Measurements from ENCODE around the gene PINK1.

The PINK1 gene

DNA sequence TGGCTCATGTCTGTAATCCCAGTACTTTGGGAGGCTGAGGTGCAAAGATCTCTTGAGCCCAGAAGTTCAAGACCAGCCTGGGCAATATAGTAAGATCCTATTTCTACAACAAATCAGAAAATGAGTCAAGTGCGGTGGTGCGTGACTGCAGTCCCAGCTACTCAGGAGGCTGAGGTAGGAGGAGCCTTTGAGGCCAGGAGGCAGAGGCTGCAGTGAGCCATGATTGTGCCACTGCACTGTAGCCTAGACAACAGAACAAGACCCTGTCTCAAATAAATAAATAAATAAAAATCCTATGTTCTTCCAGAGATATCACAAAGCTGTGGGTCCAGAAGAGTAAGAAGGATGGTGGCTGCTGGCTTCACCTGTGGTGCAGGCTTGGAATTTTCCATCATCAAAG, 22.3 kb upstream of the PINK1 start:
- no peak for DNase-seq

DNA sequence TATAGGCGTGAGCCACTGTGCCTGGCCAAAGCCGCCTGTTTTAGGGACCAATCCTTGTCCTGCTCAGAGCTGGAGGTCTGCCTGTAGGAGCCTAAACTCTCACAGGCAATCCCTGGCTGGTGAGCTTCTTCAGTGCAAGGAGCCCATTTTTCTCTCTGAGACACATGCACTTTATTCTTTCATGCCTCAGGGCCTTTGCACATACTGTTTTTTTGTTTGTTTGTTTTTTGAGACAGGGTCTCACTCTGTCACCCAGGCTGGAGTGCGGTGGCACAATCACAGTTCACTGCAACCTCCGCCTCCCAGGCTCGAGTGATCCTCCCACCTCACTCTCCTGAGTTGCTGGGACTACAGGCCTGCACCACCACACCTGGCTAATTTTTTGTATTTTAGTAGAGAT, 21.6 kb upstream of the PINK1 start:
- no peak for DNase-seq

DNA sequence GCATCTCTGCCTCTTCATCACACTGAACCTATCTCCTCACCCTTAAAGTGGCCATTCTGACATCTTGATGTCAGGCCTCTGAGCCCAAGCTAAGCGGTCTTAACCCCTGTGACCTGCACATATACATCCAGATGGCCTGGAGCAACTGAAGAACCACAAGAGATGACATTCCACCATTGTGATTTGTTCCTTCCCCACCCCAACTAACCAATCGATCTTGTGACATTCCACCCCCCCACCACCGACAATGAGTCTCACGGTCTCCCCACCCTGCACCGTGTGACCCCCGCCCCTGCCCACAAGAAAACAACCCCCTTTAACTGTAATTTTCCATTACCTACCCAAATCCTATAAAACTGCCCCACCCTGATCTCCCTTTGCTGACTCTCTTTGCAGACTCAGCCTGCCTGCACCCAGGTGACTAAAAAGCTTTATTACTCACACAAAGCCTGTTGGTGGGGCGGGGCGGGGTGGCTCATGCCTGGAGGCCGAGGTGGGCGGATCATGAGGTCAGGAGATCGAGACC, 21.0 kb upstream of the PINK1 start:
- DNase-seq: no peak

DNA sequence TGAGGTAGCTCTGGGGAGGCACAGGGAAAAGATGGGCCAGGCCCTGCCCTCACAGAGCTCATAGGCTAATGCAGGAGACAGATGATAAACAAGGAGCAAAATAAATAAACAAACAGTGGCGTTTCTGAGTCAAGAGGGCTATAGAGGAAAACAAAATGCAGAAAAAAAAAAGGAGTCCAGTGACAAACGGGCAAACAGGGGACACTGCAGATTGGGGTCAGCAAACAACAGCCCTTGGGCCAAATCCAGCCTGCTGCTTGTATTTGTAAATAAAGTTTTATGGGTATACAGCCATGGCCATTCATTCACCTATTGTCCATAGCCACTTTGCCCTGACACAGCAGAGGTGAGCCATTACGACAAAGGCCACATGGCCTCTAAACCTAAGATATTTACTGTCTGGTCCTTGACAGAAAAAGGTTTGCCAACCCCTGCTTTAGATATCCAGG, 19.1 kb upstream of the PINK1 start:
- DNase-seq: no peak

DNA sequence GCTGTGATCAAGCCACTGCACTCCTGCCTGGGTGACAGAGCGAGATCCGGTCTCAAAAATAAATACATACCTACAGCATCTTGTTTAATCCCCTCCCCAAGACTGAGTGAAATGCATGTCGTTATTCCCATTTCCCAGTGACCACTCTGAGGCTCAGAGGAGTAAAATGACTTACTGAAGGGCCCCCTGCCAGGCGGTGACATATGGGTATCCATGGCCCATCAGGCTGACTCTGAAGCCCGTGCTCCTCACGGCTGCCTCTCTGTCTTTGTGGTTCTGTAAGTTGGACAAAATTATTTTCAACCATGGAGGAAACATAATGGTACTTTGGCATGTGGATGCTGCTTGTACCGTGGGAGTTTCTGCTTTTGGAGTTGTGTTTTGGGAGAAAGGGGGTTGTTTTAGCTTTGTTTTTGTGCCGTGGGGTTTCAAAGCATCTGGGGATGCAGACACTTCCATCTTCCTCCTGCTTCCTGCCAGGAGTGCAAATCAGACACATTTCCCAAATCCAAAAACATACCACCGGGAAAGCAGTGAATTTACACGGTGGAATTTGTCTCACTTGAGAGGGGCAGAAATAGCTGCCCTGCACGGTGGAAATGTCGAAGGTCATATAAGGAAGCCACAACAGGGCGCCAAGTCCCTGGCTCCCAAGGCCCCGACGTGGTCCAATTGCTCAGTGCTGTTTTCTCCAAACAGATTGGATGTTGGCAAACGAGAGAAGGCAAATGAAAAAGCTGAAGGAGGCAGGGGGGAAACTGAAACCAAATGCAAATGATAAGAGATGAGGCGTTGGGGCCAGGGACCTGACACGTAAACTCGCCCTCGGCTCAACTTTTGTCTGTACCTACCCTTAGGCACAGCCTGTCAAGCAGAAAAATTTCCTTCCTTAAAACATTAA, 17.1 kb upstream of the PINK1 start:
- no peak for DNase-seq

DNA sequence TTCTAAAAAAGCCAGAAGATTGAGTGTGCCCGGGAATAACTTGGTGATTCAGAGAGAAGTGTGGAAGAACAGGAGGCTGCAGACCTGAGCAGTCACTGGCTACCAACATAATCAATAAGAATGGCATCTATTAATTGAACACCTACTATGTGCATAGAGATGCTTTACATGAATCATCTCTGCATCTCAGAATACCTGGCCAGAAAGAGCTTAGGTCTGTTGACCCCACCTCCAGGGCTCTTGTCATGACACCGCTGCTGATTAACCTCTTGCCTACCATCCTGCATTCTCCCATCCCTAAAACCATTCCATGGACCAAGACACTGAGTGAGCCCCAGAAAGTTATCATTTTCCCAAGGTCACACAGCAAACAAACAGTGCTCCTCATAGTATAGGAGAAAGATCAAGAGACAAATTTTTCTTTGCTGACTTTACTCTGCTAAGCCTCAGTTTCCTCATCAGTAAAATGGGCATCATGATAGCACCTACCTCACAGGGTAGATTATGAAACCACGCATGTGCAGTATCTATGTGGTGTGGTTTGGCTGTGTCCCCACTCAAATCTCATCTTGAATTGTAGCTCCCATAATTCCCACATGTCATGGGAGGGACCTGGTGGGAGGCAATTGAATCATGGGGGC, 16.3 kb upstream of the PINK1 start:
- DNase-seq: no peak

DNA sequence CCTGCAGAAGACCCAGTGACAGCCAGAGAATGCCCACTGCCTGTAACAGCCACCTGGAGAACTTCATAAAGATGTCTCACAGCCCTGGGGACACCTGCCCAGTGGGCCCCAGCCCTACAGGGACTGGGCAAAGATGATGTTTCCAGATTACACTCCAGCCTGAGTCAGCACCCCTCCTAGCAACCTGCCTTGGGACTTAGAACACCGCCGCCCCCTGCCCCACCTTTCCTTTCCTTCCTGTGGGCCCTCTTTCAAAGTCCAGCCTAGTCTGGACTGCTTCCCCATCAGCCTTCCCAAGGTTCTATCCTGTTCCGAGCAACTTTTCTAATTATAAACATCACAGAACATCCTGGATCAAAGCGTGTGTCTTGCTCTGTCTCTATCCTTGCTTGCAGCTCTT, 14.7 kb upstream of the PINK1 start:
- DNase-seq: no peak

DNA sequence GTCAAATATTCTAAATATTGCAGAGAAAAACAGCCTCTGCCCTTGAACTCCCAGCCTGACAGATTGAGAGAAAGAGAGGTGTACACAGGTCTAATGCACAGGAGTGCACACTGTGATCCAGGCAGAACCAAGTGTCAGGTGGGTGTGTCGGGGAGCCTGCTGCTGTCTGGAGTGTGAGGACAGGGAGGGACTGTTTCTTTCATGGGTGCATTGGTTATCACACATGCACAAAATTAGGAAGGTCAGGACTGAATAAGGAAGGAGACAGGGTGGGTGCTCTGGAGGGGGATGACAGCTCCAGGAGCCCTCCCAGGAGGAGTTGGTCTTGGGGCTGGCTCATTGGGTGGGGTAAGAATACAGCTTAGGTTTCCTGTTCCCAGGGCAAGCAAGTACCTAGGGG, 13.3 kb upstream of the PINK1 start:
- DNase-seq: no peak

DNA sequence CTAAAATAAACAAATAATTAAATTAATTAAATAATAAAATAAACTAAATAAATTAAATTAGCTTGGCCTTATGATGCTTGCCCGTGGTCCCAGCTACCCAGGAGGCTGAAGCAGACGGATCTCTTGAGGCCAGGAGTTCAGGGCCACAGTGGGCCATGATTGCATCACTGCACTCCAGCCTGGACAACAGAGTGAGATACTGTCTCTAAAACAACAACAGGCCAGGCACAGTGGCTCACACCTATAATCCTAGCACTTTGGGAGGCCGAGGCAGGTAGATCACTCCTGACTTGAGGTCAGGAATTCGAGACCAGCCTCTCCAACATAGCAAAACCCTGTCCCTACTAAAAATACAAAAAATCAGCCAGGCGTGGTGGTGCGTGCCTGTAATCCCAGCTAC, 12.2 kb upstream of the PINK1 start:
- DNase-seq: no peak

DNA sequence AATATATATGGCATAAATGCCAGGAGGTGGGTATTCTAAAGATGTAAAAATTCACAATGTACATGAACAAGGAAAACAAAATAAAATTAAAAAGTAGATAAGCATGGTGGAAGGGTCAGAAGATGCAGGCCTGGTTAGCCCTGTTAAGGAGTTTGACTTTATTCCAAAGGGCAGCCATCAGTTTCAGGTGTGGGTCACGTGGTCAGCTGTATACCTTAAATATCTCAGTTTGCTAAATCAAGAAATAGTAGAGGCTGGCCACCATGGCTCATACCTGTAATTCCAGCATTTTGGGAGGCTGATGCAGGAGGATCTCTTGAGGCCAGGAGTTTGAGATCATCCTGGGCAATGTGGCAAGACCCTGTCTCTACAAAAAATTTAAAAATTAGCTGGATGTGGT, 8.5 kb upstream of the PINK1 start:
- no peak for DNase-seq

DNA sequence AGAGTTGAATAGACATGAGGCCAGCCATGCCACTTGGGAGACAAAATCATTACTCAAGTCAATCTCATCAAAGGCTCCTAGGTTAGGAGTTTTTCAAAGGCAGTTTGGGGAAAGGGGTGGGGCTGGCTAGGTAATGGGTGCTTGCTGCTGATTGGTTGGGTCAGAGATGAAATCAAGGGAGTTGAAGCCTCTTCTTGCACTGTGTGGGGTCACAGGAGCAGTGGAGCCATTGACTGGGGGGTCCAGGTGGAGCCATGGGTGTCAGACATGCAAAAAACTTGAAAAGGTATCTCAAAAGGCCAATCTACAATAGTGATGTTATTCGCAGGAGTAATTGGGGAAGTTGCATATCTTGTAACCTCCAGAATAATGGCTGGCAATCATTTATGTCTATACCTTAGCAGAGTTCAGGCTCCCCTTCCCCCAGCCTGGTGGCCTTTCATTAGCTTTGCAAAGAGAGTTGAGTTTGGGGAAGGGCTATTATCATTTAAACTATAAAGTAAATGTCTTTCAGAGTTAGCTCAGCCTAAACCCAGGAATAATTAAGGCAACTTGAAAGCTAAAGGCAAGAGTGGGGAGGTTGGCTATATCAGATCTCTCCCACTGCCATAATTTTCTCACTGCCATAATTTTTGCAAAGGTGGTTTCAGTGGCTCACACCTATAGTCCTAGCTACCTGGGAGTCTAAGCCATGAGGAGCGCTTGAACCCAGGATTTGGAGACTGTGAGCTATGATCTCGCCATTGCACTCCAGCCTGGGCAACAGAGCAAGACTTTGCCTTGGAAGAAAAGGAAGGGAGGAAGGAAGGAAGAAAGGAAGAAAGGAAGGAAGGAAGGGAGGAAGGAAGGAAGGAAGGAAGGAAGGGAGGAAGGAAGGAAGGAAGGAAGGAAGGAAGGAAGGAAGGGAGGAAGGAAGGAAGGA, 7.8 kb upstream of the PINK1 start:
- no peak for DNase-seq

DNA sequence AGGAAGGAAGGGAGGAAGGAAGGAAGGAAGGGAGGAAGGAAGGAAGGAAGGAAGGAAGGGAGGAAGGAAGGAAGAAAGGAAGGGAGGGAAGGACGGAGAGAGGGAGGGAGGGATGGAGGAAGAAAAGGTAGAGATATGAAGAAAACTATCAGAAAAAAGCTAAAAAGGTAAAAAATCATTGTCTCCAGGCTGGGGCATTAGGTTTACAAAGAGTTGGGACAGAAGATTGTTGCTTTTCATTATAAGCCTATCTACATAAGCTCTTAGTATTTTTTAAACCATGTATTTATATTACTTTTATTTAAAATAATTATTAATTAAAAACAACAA, 7.2 kb upstream of the PINK1 start:
- no peak for DNase-seq

DNA sequence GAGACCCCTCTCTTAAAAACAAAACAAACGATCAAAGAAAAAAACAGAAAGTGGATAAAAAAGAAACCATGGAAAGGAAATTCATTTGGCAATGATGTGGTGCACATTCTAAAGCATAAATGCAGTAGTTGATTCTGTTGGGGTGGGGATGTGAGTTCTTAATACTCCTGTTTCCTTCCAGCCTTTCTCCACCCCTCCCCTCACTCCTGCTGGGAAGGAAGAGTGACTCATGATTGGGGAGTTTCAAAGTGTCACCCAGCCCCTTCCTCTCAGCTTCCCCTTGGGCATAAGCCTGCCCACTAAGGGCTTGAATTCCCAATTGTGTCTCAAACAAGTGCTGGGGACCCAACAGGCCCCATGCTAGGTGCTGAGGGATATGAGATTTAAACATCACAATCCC, 6.7 kb upstream of the PINK1 start:
- no peak for DNase-seq

DNA sequence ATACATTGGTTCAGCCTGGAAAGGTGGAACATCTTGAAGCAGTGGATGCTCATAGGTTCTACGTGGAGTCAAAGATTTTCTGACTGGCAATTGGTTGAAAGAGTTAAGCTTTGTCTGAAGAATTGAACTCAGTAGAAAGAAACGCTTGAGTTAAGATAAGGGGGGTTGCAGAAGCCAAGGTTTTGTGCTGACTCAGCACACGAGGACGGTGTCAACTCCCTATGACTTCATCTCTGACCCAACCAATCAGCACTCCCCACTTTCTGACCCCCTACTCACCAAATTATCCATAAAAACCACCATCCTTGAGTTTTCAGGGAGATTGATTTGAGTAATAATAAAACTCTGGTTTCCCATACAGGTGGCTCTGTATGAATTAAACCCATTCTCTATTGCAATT, 2.5 kb upstream of the PINK1 start:
- no peak for DNase-seq

DNA sequence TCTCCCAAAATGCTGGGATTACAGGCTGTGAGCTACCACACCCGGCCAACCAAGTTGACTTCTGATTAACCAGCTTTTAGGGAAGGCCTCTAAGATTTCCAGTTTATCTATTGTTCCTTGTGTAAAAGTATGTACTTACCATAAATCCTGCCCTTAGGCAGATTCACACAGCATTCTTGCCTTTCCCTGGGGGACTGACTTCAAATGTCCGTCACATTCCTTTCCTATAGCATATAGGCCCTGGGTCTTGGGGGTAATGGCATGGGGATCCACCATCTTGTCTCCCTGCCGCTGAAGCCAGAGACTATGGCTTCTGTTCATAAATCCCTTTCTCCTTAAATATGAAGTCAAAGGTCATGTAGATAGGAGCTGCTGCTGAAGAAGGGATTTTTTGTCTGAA, 872 bp upstream of the PINK1 start:
- DNase-seq: no peak

DNA sequence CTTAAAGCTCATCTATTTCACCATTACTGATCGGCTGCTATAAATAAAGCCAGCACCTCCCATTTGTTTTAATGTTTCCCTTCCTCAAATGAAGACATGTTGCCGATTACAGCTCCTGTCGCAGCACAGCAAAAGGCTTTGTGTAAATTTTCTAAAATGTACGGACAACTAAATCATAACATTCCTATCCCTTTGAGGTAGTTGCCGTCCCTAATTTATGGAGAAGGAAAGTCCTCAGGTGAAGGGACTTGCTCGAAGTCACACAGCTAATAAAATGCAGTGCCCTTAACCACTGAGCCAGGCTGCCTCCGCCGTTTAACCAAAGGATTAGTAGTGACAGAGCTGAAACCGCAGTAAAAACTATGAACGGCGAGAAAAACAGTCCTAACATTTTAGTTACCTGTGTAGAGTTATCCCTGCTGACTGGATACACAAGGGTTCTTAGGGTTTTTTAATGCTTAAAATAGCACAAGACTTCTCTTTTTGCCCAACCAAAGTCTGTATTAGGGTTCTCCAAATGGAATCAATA, 871 bp downstream of the PINK1 start:
- no peak for DNase-seq

DNA sequence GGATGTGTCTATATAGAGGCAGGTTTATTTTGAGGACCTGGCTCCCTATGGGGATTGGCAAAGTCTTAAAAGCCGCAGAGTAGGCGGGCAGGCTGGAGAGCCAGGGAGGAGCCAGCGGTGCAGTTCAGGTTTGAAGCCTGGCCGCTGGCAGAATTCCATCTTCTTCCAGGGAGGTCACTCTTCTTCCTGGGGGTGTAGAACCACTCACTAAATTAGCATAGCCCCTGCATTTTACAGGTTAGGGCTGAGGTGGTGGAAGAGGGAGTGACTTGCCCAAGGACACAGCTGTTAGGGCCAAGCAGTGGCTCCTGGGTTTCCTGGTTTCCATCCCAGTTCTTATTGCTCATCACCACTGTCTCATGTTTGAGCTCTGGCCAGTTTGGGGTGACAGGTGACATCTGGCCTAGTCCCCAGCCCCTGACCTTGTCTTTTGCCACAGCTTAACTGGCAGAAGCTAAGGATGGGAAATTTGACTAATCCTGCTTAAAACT, 1.4 kb downstream of the PINK1 start:
- peak in 5 of 56 donors; percentile 7 to 14 (median 10) for DNase-seq

DNA sequence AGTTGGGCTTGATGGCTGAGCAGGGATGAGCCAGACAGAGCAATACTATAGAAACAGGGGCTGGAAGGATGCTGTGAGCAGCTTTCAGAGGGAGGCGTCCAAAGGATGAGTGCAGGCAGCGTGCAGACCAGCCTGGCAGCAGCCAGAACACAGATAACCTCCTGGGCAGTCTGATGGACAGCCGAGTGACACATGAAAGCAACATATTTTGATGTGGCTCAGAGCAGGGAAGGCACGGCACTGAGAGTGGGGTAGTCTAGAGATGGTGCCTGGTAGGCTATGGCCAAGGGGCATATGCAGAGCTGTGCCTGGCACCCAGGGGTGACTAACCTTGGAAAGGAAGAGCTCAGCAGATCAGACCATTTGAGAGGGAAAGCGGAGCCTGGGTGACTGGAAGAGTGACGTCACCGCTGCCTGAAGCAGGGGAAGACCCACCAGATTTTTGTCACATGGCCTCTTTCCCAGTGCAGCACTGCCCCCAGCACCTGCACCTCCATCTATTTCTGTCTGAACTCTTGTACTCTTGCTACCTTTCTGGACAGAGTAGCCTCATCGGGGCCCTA, 3.6 kb downstream of the PINK1 start:
- DNase-seq: no peak

DNA sequence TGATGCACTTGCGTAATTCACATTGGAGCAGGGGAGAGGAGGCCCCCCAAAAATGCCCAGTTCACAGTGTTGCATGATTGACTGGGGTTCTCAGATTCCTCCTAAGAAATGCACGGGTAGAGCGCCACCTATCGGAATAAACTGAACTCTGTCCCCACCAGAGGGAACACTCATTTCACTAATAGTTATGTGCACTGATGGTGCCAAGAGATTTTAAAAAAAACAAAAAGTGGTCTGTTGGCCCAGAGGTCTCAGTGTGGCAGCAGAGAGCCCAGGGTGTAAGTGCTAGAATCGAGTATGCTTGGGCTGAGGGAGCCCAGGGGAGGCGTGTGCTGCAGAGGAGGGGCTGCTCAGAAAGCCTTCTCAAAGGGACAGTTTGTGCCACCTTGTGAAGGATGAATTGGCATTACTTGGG, 6.9 kb downstream of the PINK1 start:
- DNase-seq: peak in 23 of 56 donors; percentile 3 to 66 (median 13)

DNA sequence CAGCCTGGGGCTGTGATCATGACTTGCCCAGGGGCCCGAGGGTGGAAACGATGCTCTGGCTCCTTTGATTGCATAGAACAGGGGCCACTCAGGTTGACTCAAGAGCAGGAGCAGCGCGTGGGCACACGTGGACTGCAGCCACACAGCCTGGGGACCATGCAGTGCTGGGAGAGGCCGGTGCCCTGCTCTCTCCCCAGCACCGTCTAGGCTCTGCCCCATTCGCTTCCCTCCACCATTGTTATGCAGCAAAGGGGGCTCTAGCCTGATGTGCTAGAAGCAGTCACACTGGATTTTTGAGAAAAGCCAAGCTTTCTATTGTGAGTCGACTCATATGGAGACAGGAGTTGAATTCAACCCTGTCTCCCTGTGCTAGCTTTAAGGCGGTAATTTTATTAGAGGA, 8.7 kb downstream of the PINK1 start:
- DNase-seq: no peak

DNA sequence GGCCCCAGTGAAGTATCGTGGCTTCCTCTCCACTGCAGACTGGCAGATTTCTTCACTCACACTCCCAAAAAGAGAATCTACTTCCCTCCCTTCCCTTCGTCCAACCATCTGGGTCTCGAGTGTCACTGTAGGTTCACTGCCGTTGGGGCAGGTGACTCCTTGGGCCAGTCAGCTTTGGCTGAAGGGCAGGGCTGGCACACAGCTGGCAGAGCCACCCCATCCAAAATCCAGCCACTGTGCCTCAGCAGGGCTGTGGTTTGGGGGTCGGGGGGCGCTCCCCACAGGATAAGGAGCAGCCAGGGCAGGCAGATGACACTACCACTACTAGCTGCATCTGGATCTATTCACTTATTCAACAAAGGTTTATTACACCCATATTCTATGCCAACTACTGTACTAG, 9.8 kb downstream of the PINK1 start:
- DNase-seq: no peak
